Measurements from ENCODE around the gene TEX264.

The TEX264 gene

DNA sequence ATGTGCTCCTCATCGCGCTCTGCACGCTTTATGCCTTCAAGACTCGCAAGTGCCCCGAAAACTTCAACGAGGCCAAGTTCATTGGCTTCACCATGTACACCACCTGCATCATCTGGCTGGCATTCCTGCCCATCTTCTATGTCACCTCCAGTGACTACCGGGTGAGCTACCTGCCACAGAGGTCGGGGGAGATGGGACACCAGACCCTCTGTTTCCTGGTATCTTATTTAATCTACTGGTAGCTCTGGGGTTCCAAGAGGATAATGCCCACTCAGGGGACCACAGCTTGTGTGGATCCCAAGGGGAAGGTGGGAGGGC lies 44.9 kb downstream of the TEX264 start:
- no peak overlapping the region for H3K4me3 ChIP-seq (ENCODE audit: low read length)
- TF ChIP-seq, protein P1, sequence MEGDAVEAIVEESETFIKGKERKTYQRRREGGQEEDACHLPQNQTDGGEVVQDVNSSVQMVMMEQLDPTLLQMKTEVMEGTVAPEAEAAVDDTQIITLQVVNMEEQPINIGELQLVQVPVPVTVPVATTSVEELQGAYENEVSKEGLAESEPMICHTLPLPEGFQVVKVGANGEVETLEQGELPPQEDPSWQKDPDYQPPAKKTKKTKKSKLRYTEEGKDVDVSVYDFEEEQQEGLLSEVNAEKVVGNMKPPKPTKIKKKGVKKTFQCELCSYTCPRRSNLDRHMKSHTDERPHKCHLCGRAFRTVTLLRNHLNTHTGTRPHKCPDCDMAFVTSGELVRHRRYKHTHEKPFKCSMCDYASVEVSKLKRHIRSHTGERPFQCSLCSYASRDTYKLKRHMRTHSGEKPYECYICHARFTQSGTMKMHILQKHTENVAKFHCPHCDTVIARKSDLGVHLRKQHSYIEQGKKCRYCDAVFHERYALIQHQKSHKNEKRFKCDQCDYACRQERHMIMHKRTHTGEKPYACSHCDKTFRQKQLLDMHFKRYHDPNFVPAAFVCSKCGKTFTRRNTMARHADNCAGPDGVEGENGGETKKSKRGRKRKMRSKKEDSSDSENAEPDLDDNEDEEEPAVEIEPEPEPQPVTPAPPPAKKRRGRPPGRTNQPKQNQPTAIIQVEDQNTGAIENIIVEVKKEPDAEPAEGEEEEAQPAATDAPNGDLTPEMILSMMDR (conservative IDR thresholded peaks at IDR 0.05; ENCODE audit: low read length), result no peak
- no peak for DNase-seq (ENCODE audit: low read depth)

DNA sequence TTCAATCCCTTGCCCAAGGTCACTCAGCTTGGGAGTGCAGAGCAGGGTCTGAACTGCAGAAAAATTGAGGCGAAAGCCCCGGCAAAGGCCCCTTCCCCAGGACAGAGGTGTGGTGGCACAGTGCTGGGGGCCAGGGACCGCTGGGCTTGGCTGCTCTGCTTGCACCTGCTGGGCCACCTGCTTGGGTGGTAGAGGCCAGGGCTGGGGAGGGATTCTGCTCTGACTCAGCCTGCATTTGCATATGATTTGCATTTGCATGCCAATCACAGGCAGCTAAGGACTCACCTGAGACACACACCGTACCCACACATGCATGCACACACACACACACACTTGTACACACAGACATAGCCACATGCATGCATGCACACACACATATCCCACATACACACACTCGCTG lies 45.8 kb downstream of the TEX264 start:
- H3K4me3 ChIP-seq (ENCODE audit: low read length), result no peak overlapping the region
- DNase-seq (ENCODE audit: low read depth), result no peak
- TF ChIP-seq, protein P1 (conservative IDR thresholded peaks at IDR 0.05; ENCODE audit: low read length), result no peak

GRCh38 chr3:51717446-51717845 lies 46.4 kb downstream of the TEX264 start:
- H3K4me3 ChIP-seq (ENCODE audit: low read length), result no peak overlapping the region
- TF ChIP-seq, protein P1 (conservative IDR thresholded peaks at IDR 0.05; ENCODE audit: low read length), result no peak
- no peak for DNase-seq (ENCODE audit: low read depth)

GRCh38 chr3:51717947-51718346 lies 46.9 kb downstream of the TEX264 start:
- TF ChIP-seq, protein P1 (conservative IDR thresholded peaks at IDR 0.05; ENCODE audit: low read length), result no peak
- no peak overlapping the region for H3K4me3 ChIP-seq (ENCODE audit: low read length)
- DNase-seq (ENCODE audit: low read depth), result no peak

GRCh38 chr3:51718547-51719409 lies 47.7 kb downstream of the TEX264 start:
- DNase-seq (ENCODE audit: low read depth), result peak; percentile 30
- TF ChIP-seq, protein P1 (conservative IDR thresholded peaks at IDR 0.05; ENCODE audit: low read length), result peak; percentile 57
- H3K4me3 ChIP-seq (ENCODE audit: low read length), result no peak overlapping the region

DNA sequence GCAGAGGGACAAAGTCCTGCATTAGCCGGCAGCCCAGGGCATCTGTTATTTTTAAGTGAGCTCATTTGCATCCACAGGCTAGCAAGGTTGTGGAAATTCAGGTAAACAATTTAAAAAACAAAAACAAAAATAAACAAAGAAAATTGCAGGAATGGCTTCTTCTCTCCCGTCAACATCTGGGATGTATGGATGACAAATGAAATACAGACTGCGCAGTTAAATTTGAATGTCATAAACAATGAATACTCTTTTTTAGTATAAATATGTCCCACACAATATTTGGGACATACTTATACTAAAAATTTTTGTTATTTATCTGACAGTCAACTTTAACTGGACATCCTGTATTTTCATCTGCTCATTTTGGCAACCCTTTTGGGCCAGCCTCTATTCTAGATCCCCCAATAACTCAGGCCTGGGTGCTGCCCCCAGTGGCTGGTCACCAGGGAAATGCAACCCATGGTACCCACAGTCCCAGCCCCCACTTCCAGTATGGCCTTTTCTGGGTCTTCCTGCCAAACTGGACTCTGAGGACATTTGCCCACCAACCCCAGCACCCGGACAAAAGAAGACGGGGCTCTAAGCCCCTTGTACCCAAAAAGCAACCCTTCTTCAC lies 48.5 kb downstream of the TEX264 start:
- TF ChIP-seq, protein P1 (conservative IDR thresholded peaks at IDR 0.05; ENCODE audit: low read length), result no peak
- no peak for DNase-seq (ENCODE audit: low read depth)
- no peak overlapping the region for H3K4me3 ChIP-seq (ENCODE audit: low read length)
